Endothelial cell of umbilical vein (primary cell): ENCODE data around the gene RHEX. TPM values are rescaled to one million over a fixed set of nuclear protein-coding genes. Genes with fewer than 3 reads are reported as not detected.

Source experiments
- BruUV-seq: library from RNA; stranded (reverse); fragments of 400-500 nt; replicated peaks from 2 replicates; lab custom pipeline; 2021; lab: Mats Ljungman, UMichigan
- CTCF ChIA-PET: fragments of 300-600, 350-600 bp; sonication (Branson Sonifier 250); formaldehyde crosslinking; loops from one replicate; lab custom pipeline; 2021; ENCODE audit warnings: antibody characterized with exemption, inconsistent platforms; lab: Charles Lee
- POLR2A ChIA-PET: fragments of 300-600, 350-600 bp; sonication (Branson Sonifier 250); formaldehyde crosslinking; loops from one replicate; lab custom pipeline; 2021; ENCODE audit warnings: antibody characterized with exemption, inconsistent platforms; lab: Charles Lee
- DNase-seq: peaks from one replicate; pipeline ENCODE4 v3.0.0-alpha.2; 2011; ENCODE audit warnings: low read depth, low spot score
- FAIRE-seq: peaks from 2 replicates; lab custom pipeline; 2011; peaks lifted over from hg19 to GRCh38; lab: Jason Lieb, UNC
- H2AFZ ChIP-seq: 2 replicates; pipeline ENCODE4 v1.6.0; 2012; ENCODE audit warnings: low read depth, low read length, control low read depth, inconsistent platforms
- H3K27ac ChIP-seq: 2 replicates; pipeline ENCODE4 v1.5.1; 2011; ENCODE audit warnings: low read depth, mild to moderate bottlenecking, control low read depth, low read length, moderate library complexity; ENCODE audit not compliant: insufficient read depth
- H3K27me3 ChIP-seq, 2 experiments: 2 replicates each; pipeline versions ENCODE4 v1.6.0 to v1.6.1; 2011; ENCODE audit warnings: low read length in 2 of 2, mixed read lengths in 1 of 2; ENCODE audit not compliant: control insufficient read depth in 2 of 2, insufficient read depth in 2 of 2
- H3K36me3 ChIP-seq, 2 experiments: 2 replicates in 1 of 2; 3 replicates in 1 of 2; pipeline ENCODE4 v1.5.1; 2011; ENCODE audit warnings: low read length in 2 of 2, mild to moderate bottlenecking in 1 of 2, moderate library complexity in 1 of 2; ENCODE audit not compliant: control insufficient read depth in 2 of 2, insufficient read depth in 2 of 2; ENCODE audit errors: extremely low read depth in 1 of 2
- H3K4me1 ChIP-seq: 3 replicates; pipeline ENCODE4 v1.5.1; 2011; ENCODE audit warnings: mild to moderate bottlenecking, low read length; ENCODE audit not compliant: control insufficient read depth, insufficient read depth; ENCODE audit errors: extremely low read depth
- H3K4me2 ChIP-seq: 2 replicates; pipeline ENCODE4 v1.6.1; 2011; ENCODE audit warnings: low read length, control low read depth, mixed read lengths; ENCODE audit not compliant: insufficient read depth
- H3K4me3 ChIP-seq, 3 experiments: fragments of 200-600 bp in 1 of 3; sonication (generic), shearing (Covaris generic) in 1 of 3; replicated peaks in 1 of 3; 2 replicates each; pipeline ENCODE4 v1.5.1; 2011 to 2016; ENCODE audit warnings: control low read depth in 3 of 3, low read length in 3 of 3, mild to moderate bottlenecking in 2 of 3, inconsistent platforms in 1 of 3, low read depth in 1 of 3, moderate library complexity in 1 of 3; ENCODE audit not compliant: insufficient read depth in 1 of 3
- H3K79me2 ChIP-seq: 2 replicates; pipeline ENCODE4 v1.6.0; 2012; ENCODE audit warnings: low read length, inconsistent platforms; ENCODE audit not compliant: control insufficient read depth, insufficient read depth
- H3K9ac ChIP-seq: replicated peaks from 2 replicates; pipeline ENCODE3; 2011; ENCODE audit warnings: low read length, control low read depth; ENCODE audit not compliant: insufficient read depth; ENCODE audit errors: extremely low read depth
- H3K9me1 ChIP-seq: replicated peaks from 3 replicates; pipeline ENCODE4 v1.6.0; 2011; ENCODE audit warnings: mild to moderate bottlenecking, low read length; ENCODE audit not compliant: control insufficient read depth, insufficient read depth; ENCODE audit errors: extremely low read depth
- H3K9me3 ChIP-seq: replicated peaks from 2 replicates; pipeline ENCODE4 v1.5.1; 2012; ENCODE audit warnings: low read length, inconsistent platforms; ENCODE audit not compliant: control insufficient read depth, insufficient read depth
- H4K20me1 ChIP-seq: replicated peaks from 2 replicates; pipeline ENCODE3; 2011; ENCODE audit warnings: mild to moderate bottlenecking, low read length; ENCODE audit not compliant: control insufficient read depth, insufficient read depth; ENCODE audit errors: extremely low read depth
- CTCF ChIP-seq, 2 donors: IDR thresholded peaks; 1 replicate in 1 of 2; 2 replicates in 1 of 2; pipeline ENCODE4 v1.5.1; 2011; ENCODE audit warnings: low read length in 2 of 2, mild to moderate bottlenecking in 2 of 2, moderate library complexity in 2 of 2, control low read depth in 1 of 2, inconsistent platforms in 1 of 2, low read depth in 1 of 2; ENCODE audit not compliant: insufficient read depth in 1 of 2; ENCODE audit errors: extremely low read depth in 1 of 2
- EZH2 ChIP-seq: IDR thresholded peaks from 2 replicates; pipeline ENCODE4 v1.6.1; 2012; ENCODE audit warnings: borderline replicate concordance, low read depth, mild to moderate bottlenecking, moderate library complexity, low read length, inconsistent platforms; ENCODE audit not compliant: severe bottlenecking
- FOS ChIP-seq: IDR thresholded peaks from 2 replicates; pipeline ENCODE4 v1.6.1; 2011; ENCODE audit warnings: mild to moderate bottlenecking, low read length, moderate library complexity, borderline replicate concordance; ENCODE audit not compliant: insufficient read depth
- GATA2 ChIP-seq: IDR thresholded peaks from 2 replicates; pipeline ENCODE4 v1.7.0; 2011; ENCODE audit warnings: low read depth, mild to moderate bottlenecking, moderate library complexity, mixed read lengths, low read length; ENCODE audit not compliant: insufficient read length, insufficient read depth
- JUN ChIP-seq: IDR thresholded peaks from 2 replicates; pipeline ENCODE4 v1.6.1; 2011; ENCODE audit warnings: borderline replicate concordance, low read depth; ENCODE audit not compliant: insufficient read length, insufficient read depth
- MAX ChIP-seq: IDR thresholded peaks from 2 replicates; pipeline ENCODE4 v1.6.1; 2011; ENCODE audit not compliant: insufficient read depth, insufficient read length
- MYC ChIP-seq: IDR thresholded peaks from one replicate; pipeline ENCODE4 v1.6.1; 2011; ENCODE audit warnings: mild to moderate bottlenecking, low read depth, low read length
- POLR2A ChIP-seq: IDR thresholded peaks from 2 replicates; pipeline ENCODE4 v1.6.1; 2012; ENCODE audit warnings: low read depth, mild to moderate bottlenecking, control low read depth, low read length
- POLR2AphosphoS5 ChIP-seq: IDR thresholded peaks from 2 replicates; pipeline ENCODE4 v1.6.1; 2012; ENCODE audit warnings: low read depth, mild to moderate bottlenecking, control low read depth, low read length, moderate library complexity; ENCODE audit not compliant: insufficient read depth
- dilution Hi-C: fragments of 300-500 bp; cut with MboI; formaldehyde crosslinking; loops from one replicate; pipeline ENCODE4 v1.15.0; 2019; ENCODE audit warnings: low sequenced_read_pairs; ENCODE audit not compliant: extremely low pct_ligation_motif_present
- intact Hi-C: fragments of 100-400 bp; cut with micrococcal nuclease; formaldehyde crosslinking; loops from one replicate; pipeline ENCODE4 v1.10.0; 2022
- polyA plus RNA-seq, 4 experiments: library from polyadenylated mRNA; depleted of rRNA in 3 of 4; stranded (reverse) in 3 of 4; unstranded in 1 of 4; fragments of >200 nt; gene quantifications; 2 replicates each; pipeline versions ENCODE4 v1.2.1 to v1.2.3, GENCODE V29; 2011 to 2012; ENCODE audit warnings: missing spikeins in 1 of 4
- total RNA-seq: library from RNA; stranded (reverse); gene quantifications from 2 replicates; pipeline ENCODE4 v1.2.3, GENCODE V29; 2021

RHEX gene
- total and polyA plus RNA-seq, 2 donors (not counting 3 experiments of a cell fraction or from before 2014, with no cell fraction given), result not detected

- ChIA-PET POLR2A (no interaction called here), CTCF (no interaction called here)
- no TSS peak for BruUV-seq
- intact Hi-C loops, result no loop called here
- Histone ChIP-seq H3K9me1 (no peaks in the 10 kb centered on the region), H3K27ac (no peak overlapping the region), H2AFZ (no peak overlapping the region), H4K20me1 (no peaks in the 10 kb centered on the region), H3K36me3 (no peaks in the 10 kb centered on the region), H3K4me3 (no peak overlapping the region), H3K9ac (no peak overlapping the region), H3K79me2 (no peaks in the 10 kb centered on the region), H3K27me3 (peaks cover 0 to 1% of the 10 kb centered on the region in 2 experiments), H3K9me3 (no peaks in the 10 kb centered on the region), H3K4me1 (no peaks in the 10 kb centered on the region), H3K4me2 (no peak overlapping the region)
- dilution Hi-C loops, result no loop called here
- FAIRE-seq (no peak), DNase-seq (no peak)
- no peak for TF ChIP-seq JUN
- no peak for TF ChIP-seq EZH2
- TF ChIP-seq GATA2, result no peak
- no peak for TF ChIP-seq POLR2AphosphoS5
- TF ChIP-seq MAX, result no peak
- no peak for TF ChIP-seq CTCF (IDR thresholded peaks at IDR 0.05; ENCODE audit: extremely low read depth in 1 of 2, insufficient read depth in 1 of 2, low read depth in 1 of 2, low read length in 2 of 2)
- TF ChIP-seq MYC, result no peak
- no peak for TF ChIP-seq FOS
- no peak for TF ChIP-seq POLR2A
Observed at GRCh38 chr1:206012086-206012859, 40.7 kb upstream of the RHEX start.
